Lung (tissue), 12 donors: Measurements from ENCODE around the gene NKAIN2. TPM values are rescaled to one million over a fixed set of nuclear protein-coding genes. Genes with fewer than 3 reads are reported as not detected.

Experiments used
- ATAC-seq: fragments of 200-7000 bp; cut with Tn5 transposase; one replicate; pipeline ENCODE4 v1.9.1; 2020; ENCODE audit warnings: moderate number of reproducible peaks; ENCODE audit not compliant: insufficient read depth, low FRiP score
- DNase-seq, 3 donors: peaks; one replicate each; pipeline ENCODE4 v3.0.0-alpha.2; 2013 to 2017
- H3K27ac ChIP-seq, 2 donors: one replicate each; pipeline ENCODE4 v1.5.1; 2013; ENCODE audit warnings: mild to moderate bottlenecking in 2 of 2, moderate library complexity in 2 of 2, control low read depth in 1 of 2, inconsistent platforms in 1 of 2, low read depth in 1 of 2, low read length in 1 of 2
- H3K27me3 ChIP-seq, 3 donors: one replicate each; pipeline ENCODE4 v1.5.1; 2013; ENCODE audit warnings: low read length in 2 of 3; ENCODE audit not compliant: control insufficient read depth in 3 of 3, insufficient read depth in 3 of 3
- H3K36me3 ChIP-seq, 4 donors: one replicate each; pipeline ENCODE4 v1.5.1; 2013; ENCODE audit warnings: low read length in 4 of 4, mild to moderate bottlenecking in 1 of 4, moderate library complexity in 1 of 4; ENCODE audit not compliant: control insufficient read depth in 4 of 4, insufficient read depth in 4 of 4
- H3K4me1 ChIP-seq, 5 donors: one replicate each; pipeline ENCODE4 v1.5.1; 2013; ENCODE audit warnings: low read length in 5 of 5, mild to moderate bottlenecking in 2 of 5, moderate library complexity in 1 of 5; ENCODE audit not compliant: control insufficient read depth in 5 of 5, insufficient read depth in 5 of 5
- H3K4me3 ChIP-seq: one replicate; pipeline ENCODE4 v1.5.1; 2013; ENCODE audit warnings: mild to moderate bottlenecking, control low read depth, moderate library complexity
- H3K9ac ChIP-seq, 2 donors: one replicate each; pipeline ENCODE4 v1.5.1; 2013; ENCODE audit warnings: low read length in 2 of 2, control low read depth in 1 of 2; ENCODE audit not compliant: insufficient read depth in 1 of 2
- H3K9me3 ChIP-seq, 4 donors: one replicate each; pipeline ENCODE4 v1.5.1; 2013; ENCODE audit warnings: low read length in 3 of 4, mild to moderate bottlenecking in 1 of 4, moderate library complexity in 1 of 4; ENCODE audit not compliant: control insufficient read depth in 4 of 4, insufficient read depth in 3 of 4
- CTCF ChIP-seq: IDR thresholded peaks from 2 replicates; pipeline ENCODE4 v1.5.1; 2012; ENCODE audit warnings: mild to moderate bottlenecking; ENCODE audit errors: control extremely low read depth, extremely low read depth
- WGBS, 2 donors: extraction: QIAGEN DNeasy Blood & Tissue Kit; methylation state at CpG; one replicate each; pipeline ENCODE4 v1.1.7; 2013; 5-methylcytosine and 5-hydroxymethylcytosine counted together
- polyA plus RNA-seq, 2 donors: library from polyadenylated mRNA; stranded (reverse); fragments of 200-250 nt; gene quantifications; one replicate each; pipeline ENCODE4 v1.2.1, GENCODE V29; 2013
- total RNA-seq, 2 donors: library from RNA; depleted of rRNA in 1 of 2; stranded (reverse); fragments of >200 nt in 1 of 2; gene quantifications; one replicate each; pipeline ENCODE4 v1.2.1, GENCODE V29; 2014 to 2021
- donor health status: control.
- donor health status: control.
- donor health status: Bipolar disorder and iron deficiency.
- donor health status: healthy.
- donor health status: DM: yes; HTN: yes; CAD: no.

The NKAIN2 gene
- total and polyA plus RNA-seq, 4 donors: 0.01 to 4.4 TPM; not detected in 2

- ATAC-seq (no peak), DNase-seq (no peak)
- Histone ChIP-seq H3K36me3 (no peaks in the 10 kb centered on the region), H3K9ac (no peak overlapping the region), H3K27ac (no peak overlapping the region), H3K27me3 (no peaks in the 10 kb centered on the region), H3K4me1 (peaks cover 0 to 5% (median 0%) of the 10 kb centered on the region in 5 donors), H3K9me3 (no peaks in the 10 kb centered on the region), H3K4me3 (no peak overlapping the region)
- 87 to 90% methylated on average over 7 of the region's 7 CpGs for WGBS, 2 donors
- no peak for TF ChIP-seq CTCF
These were observed 223.7 kb downstream of the NKAIN2 start for GRCh38 chr6:124027392-124027791.

GRCh38 chr6:124028117-124028516, 224.5 kb downstream of the NKAIN2 start:
- peaks cover 0 to 5% (median 0%) of the 10 kb centered on the region in 5 donors for H3K4me1 ChIP-seq
- H3K36me3 ChIP-seq: no peaks in the 10 kb centered on the region
- DNase-seq (peak in 1 of 3 donors; percentile 12), ATAC-seq (no peak)
- H3K27me3 ChIP-seq: no peaks in the 10 kb centered on the region
- no peaks in the 10 kb centered on the region for H3K9me3 ChIP-seq
- no peak overlapping the region for H3K27ac ChIP-seq
- no peak overlapping the region for H3K9ac ChIP-seq
- 92 to 94% methylated on average over 2 of the region's 2 CpGs for WGBS, 2 donors
- no peak for TF ChIP-seq CTCF
- H3K4me3 ChIP-seq: no peak overlapping the region

- DNase-seq (no peak), ATAC-seq (no peak)
- no peak overlapping the region for H3K27ac ChIP-seq
- no peak for TF ChIP-seq CTCF
- peaks cover 0 to 5% (median 0%) of the 10 kb centered on the region in 5 donors for H3K4me1 ChIP-seq
- H3K27me3 ChIP-seq: no peaks in the 10 kb centered on the region
- H3K9ac ChIP-seq: no peak overlapping the region
- no peaks in the 10 kb centered on the region for H3K36me3 ChIP-seq
- H3K9me3 ChIP-seq: no peaks in the 10 kb centered on the region
- WGBS, 2 donors: 93% methylated on average over 5 of the region's 5 CpGs
- H3K4me3 ChIP-seq: no peak overlapping the region
These were observed 225.9 kb downstream of the NKAIN2 start for GRCh38 chr6:124029567-124029966.

- no peak for TF ChIP-seq CTCF
- Histone ChIP-seq H3K9me3 (no peaks in the 10 kb centered on the region), H3K4me3 (no peak overlapping the region), H3K4me1 (peaks cover 0 to 12% (median 0%) of the 10 kb centered on the region in 5 donors), H3K9ac (no peak overlapping the region), H3K27ac (no peak overlapping the region), H3K27me3 (no peaks in the 10 kb centered on the region), H3K36me3 (no peaks in the 10 kb centered on the region)
- 92 to 95% methylated on average over 3 of the region's 3 CpGs for WGBS, 2 donors
- DNase-seq (no peak), ATAC-seq (no peak)
These were observed 229.8 kb downstream of the NKAIN2 start for GRCh38 chr6:124033501-124033900.
